Stimulated activated CD4-positive, alpha-beta T cell treated with anti-CD3 and anti-CD28 coated beads, Interleukin-2, amount 100 ng/mL, for 4 hours (primary cell): Measurements from ENCODE around the gene CSTPP1.

ENCODE experiments used
- DNase-seq: peaks from one replicate; pipeline ENCODE4 v3.0.0-alpha.2; 2020; ENCODE audit warnings: low read depth

CSTPP1 gene

DNA sequence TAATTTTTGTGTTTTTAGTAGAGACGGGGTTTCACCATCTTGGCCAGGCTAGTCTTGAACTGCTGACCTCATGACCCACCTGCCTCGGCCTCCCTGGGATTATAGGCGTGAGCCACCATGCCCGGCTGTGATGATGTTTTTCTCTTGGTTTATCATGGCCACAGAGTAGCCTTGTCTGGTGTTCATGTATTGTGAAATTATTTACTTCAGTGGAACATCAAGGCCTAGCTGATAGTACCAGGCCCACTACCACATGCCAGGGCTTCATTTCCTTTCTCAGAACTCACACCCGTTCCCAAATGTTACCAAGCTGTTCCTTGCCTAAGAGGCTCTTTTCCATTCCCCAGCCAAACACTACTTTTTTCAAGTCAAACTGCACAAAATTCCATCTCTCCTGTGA lies 272.1 kb downstream of the CSTPP1 start:
- no peak for DNase-seq
